Measurements from ENCODE around the gene GJB5. TPM values are rescaled to one million over a fixed set of nuclear protein-coding genes. Genes with fewer than 3 reads are reported as not detected.

The GJB5 gene
- total and polyA plus RNA-seq, 2 of the 8 experiments (the other 6 are each of a cell fraction or from before 2014, with no cell fraction given), result 0.86 to 3.1 TPM

DNA sequence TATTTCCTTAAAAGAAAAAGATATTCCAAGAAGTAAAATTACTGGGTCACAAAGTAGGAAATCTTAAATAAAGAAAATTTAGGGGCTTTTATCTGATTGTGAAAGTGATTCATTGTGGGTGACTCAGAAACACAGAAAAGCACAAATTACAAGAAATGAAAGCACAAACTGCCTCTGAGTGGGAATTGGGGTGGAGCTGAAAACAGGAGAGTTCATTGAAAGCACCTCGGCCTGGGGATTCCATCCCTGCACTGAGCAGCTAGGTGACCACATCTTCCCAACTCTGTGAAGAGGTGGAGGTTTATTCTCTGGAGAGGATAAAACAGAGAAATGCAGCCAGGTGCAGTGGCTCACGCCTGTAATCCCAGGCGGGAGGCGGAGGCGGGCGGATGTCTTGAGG, 45.4 kb downstream of the GJB5 start:
- POLR2A ChIA-PET (ENCODE audit: partially characterized antibody), result interaction anchor here (0.7 to 1.5 kb wide), 2 partner anchors 52 to 59 kb away, joined by 5 to 7 read pairs; partner anchors contain the start of gene SMIM12
- Histone ChIP-seq H3K4me2 (ENCODE audit: insufficient read depth in 1 of 2, low read depth in 2 of 2, low read length in 2 of 2) (no peak overlapping the region), H2BK20ac (ENCODE audit: low read length) (no peak overlapping the region), H4K5ac (ENCODE audit: insufficient read length, low read depth, low read length) (no peak overlapping the region), H4K91ac (replicated peaks; ENCODE audit: insufficient read length, low read length) (no peak overlapping the region), H3K14ac (ENCODE audit: insufficient read length) (no peak overlapping the region), H2BK15ac (ENCODE audit: low read length) (no peak overlapping the region), H2BK120ac (replicated peaks; ENCODE audit: low read depth, low read length) (no peak overlapping the region), H4K20me1 (replicated peaks in 1 of 2; ENCODE audit: control insufficient read depth in 1 of 2, insufficient read depth in 2 of 2, low read length in 2 of 2) (no peaks in the 10 kb centered on the region), H3K23ac (ENCODE audit: insufficient read length) (no peak overlapping the region), H3K27ac (ENCODE audit: low read depth, low read length) (no peak overlapping the region), H3K4me3 (ENCODE audit: extremely low read depth in 1 of 4, insufficient read depth in 2 of 4, low read depth in 3 of 4, low read length in 4 of 4) (no peak overlapping the region), H3K4me1 (replicated peaks in 1 of 4; ENCODE audit: control insufficient read depth in 3 of 4, insufficient read depth in 4 of 4, low read length in 3 of 4) (peaks cover 0 to 8% (median 4%) of the 10 kb centered on the region in 4 experiments; a peak in 4 of 7 replicates), H3K79me1 (ENCODE audit: low read depth, low read length) (no peaks in the 10 kb centered on the region), H4K8ac (ENCODE audit: extremely low read depth, insufficient read depth, low read length) (no peak overlapping the region), H3K36me3 (ENCODE audit: control insufficient read depth in 2 of 4, insufficient read depth in 4 of 4, low read length in 3 of 4) (no peaks in the 10 kb centered on the region), H3K4ac (replicated peaks; ENCODE audit: insufficient read length, low read depth, low read length) (no peak overlapping the region), H3K79me2 (ENCODE audit: control insufficient read depth in 1 of 2, insufficient read depth in 2 of 2, low read length in 2 of 2) (no peaks in the 10 kb centered on the region), H2AK5ac (ENCODE audit: low read depth, low read length) (no peak overlapping the region), H2AFZ (ENCODE audit: low read length) (no peak overlapping the region), H3K9ac (replicated peaks in 1 of 4; ENCODE audit: extremely low read depth in 1 of 4, low read depth in 3 of 4, low read length in 3 of 4) (no peak overlapping the region), H3K18ac (ENCODE audit: extremely low read depth, low read length) (no peak overlapping the region), H3K23me2 (ENCODE audit: low read depth, low read length) (no peaks in the 10 kb centered on the region), H3K27me3 (replicated peaks in 1 of 4; ENCODE audit: control insufficient read depth in 3 of 4, extremely low read depth in 1 of 4, insufficient read depth in 3 of 4, low read length in 3 of 4) (no peaks in the 10 kb centered on the region), H3K56ac (replicated peaks; ENCODE audit: insufficient read length, low read depth, low read length) (no peak overlapping the region), H2BK12ac (ENCODE audit: low read depth, low read length) (no peak overlapping the region), H3K9me3 (ENCODE audit: insufficient read depth in 2 of 2, low read depth in 1 of 2, low read length in 1 of 2) (no peaks in the 10 kb centered on the region), H2BK5ac (ENCODE audit: low read depth, low read length) (no peak overlapping the region)
- CTCF ChIA-PET (ENCODE audit: partially characterized antibody), result interaction anchor here (0.9 to 5.5 kb wide), 3 partner anchors 13 to 52 kb away, joined by 5 to 37 read pairs (median 10); no protein-coding TSS in a partner anchor
- TF ChIP-seq MAFK (IDR thresholded peaks at IDR 0.05; ENCODE audit: low read depth, low read length) (no peak), RBBP5 (IDR thresholded peaks at IDR 0.05; ENCODE audit: borderline replicate concordance, low read depth, low read length) (no peak), MAX (IDR thresholded peaks at IDR 0.05) (no peak), POLR2A (IDR thresholded peaks at IDR 0.05; ENCODE audit: control extremely low read depth in 1 of 2, low read depth in 2 of 2, low read length in 2 of 2) (no peak), EP300 (IDR thresholded peaks at IDR 0.05; ENCODE audit: borderline replicate concordance in 1 of 2, low read depth in 2 of 2, low read length in 2 of 2) (no peak), ZNF274 (IDR thresholded peaks at IDR 0.05; ENCODE audit: borderline replicate concordance, extremely low read depth, low read length) (no peak), BCL11A (IDR thresholded peaks at IDR 0.05; ENCODE audit: low read depth in 2 of 2, low read length in 2 of 2) (no peak), TAF1 (IDR thresholded peaks at IDR 0.05; ENCODE audit: low read depth, low read length) (no peak), CTCF (IDR thresholded peaks at IDR 0.05; ENCODE audit: control extremely low read depth in 1 of 3, insufficient read depth in 1 of 3, low read depth in 1 of 3, low read length in 3 of 3) (no peak), CHD1 (IDR thresholded peaks at IDR 0.05; ENCODE audit: low read depth, low read length) (no peak), HDAC6 (IDR thresholded peaks at IDR 0.05; ENCODE audit: low read depth, low read length) (no peak)
- DNase-seq (ENCODE audit: low read depth in 1 of 2, low spot score in 2 of 2), result peak in 1 of 2 experiments; percentile 29
- FAIRE-seq, result no peak
- 93% methylated on average over 6 of the region's 6 CpGs; no CpG with 5 or more reads in 1 of the 2 experiments for WGBS, 2 experiments (ENCODE audit: extremely low coverage in 1 of 2, insufficient coverage in 1 of 2, insufficient read length in 1 of 2, insufficient replicate concordance in 2 of 2, low coverage in 1 of 2, low lambda C conversion rate in 2 of 2, missing lambda C conversion rate in 1 of 2)

Measured in H1 (cell line).